ENCODE data around the gene TAF4. TPM values are rescaled to one million over a fixed set of nuclear protein-coding genes. Genes with fewer than 3 reads are reported as not detected.
"Not testable (repeated sequence)": the region's sequence is repeated elsewhere in the genome, so short reads cannot be mapped to it uniquely, and the experiment has no call there.

Gene TAF4
- total RNA-seq, 4 donors from 2014 or later, result 8.0 to 24.9 (median 13.9) TPM

GRCh38 chr20:62056377-62056776 is 9.3 kb downstream of the TAF4 start:
- intact Hi-C loops (cut with DNase I; ENCODE audit: low total_unique reads) (no loop called here), in situ Hi-C loops (cut with MboI; ENCODE audit: low sequenced_read_pairs in 4 of 4) (no loop called here)
- Histone ChIP-seq H3K4me3 (no peak overlapping the region), H3K36me3 (no peaks in the 10 kb centered on the region), H3K27ac (no peak overlapping the region), H3K9me3 (no peaks in the 10 kb centered on the region), H3K4me1 (peaks cover 0 to 9% of the 10 kb centered on the region in 2 donors), H3K27me3 (no peaks in the 10 kb centered on the region)
- TF ChIP-seq CTCF (IDR thresholded peaks at IDR 0.05 in 4 of 5, conservative IDR thresholded peaks at IDR 0.05 in 1 of 5), result no peak
- TF ChIP-seq POLR2A (IDR thresholded peaks at IDR 0.05), result no peak
- no peak for ATAC-seq
- no peak for DNase-seq

DNA sequence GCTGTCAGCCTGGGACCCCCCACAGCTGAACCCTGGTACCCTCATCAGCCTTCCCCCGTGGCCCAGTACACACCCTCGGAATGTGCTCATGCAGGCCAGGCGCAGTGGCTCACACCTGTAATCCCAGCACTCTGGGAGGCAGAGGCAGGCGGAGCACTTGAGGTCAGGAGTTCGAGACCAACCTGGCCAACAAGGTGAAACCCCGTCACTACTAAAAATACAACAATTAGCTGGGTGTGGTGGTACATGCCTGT is 9.9 kb downstream of the TAF4 start:
- DNase-seq; H3K27me3 ChIP-seq; H3K9me3 ChIP-seq; ATAC-seq; H3K36me3 ChIP-seq; intact Hi-C loops (cut with DNase I; ENCODE audit: low total_unique reads); in situ Hi-C loops (cut with MboI; ENCODE audit: low sequenced_read_pairs in 4 of 4); H3K27ac ChIP-seq; H3K4me3 ChIP-seq: not testable (repeated sequence)
- peaks cover 0 to 13% of the 10 kb centered on the region in 2 donors for H3K4me1 ChIP-seq

GRCh38 chr20:62055106-62055861 is 10.4 kb downstream of the TAF4 start:
- DNase-seq (no peak), ATAC-seq (no peak)
- intact Hi-C loops (cut with DNase I; ENCODE audit: low total_unique reads) (no loop called here), in situ Hi-C loops (cut with MboI; ENCODE audit: low sequenced_read_pairs in 4 of 4) (no loop called here)
- no peak overlapping the region for H3K4me3 ChIP-seq
- peaks cover 0 to 18% of the 10 kb centered on the region in 2 donors for H3K4me1 ChIP-seq
- H3K27me3 ChIP-seq, result no peaks in the 10 kb centered on the region
- H3K36me3 ChIP-seq, result no peaks in the 10 kb centered on the region
- H3K9me3 ChIP-seq, result no peaks in the 10 kb centered on the region
- H3K27ac ChIP-seq, result no peak overlapping the region
- TF ChIP-seq POLR2A (IDR thresholded peaks at IDR 0.05) (no peak), CTCF (IDR thresholded peaks at IDR 0.05 in 4 of 5, conservative IDR thresholded peaks at IDR 0.05 in 1 of 5) (no peak)

GRCh38 chr20:62054451-62054953 is 11.2 kb downstream of the TAF4 start:
- Histone ChIP-seq H3K27me3 (no peaks in the 10 kb centered on the region), H3K27ac (no peak overlapping the region), H3K36me3 (no peaks in the 10 kb centered on the region), H3K4me1 (peaks cover 0 to 22% of the 10 kb centered on the region in 2 donors), H3K9me3 (no peaks in the 10 kb centered on the region), H3K4me3 (no peak overlapping the region)
- DNase-seq (no peak), ATAC-seq (no peak)
- TF ChIP-seq POLR2A (IDR thresholded peaks at IDR 0.05), result no peak
- TF ChIP-seq CTCF (IDR thresholded peaks at IDR 0.05 in 4 of 5, conservative IDR thresholded peaks at IDR 0.05 in 1 of 5), result no peak
- in situ Hi-C loops (cut with MboI; ENCODE audit: low sequenced_read_pairs in 4 of 4), result no loop called here
- intact Hi-C loops (cut with DNase I; ENCODE audit: low total_unique reads), result no loop called here

DNA sequence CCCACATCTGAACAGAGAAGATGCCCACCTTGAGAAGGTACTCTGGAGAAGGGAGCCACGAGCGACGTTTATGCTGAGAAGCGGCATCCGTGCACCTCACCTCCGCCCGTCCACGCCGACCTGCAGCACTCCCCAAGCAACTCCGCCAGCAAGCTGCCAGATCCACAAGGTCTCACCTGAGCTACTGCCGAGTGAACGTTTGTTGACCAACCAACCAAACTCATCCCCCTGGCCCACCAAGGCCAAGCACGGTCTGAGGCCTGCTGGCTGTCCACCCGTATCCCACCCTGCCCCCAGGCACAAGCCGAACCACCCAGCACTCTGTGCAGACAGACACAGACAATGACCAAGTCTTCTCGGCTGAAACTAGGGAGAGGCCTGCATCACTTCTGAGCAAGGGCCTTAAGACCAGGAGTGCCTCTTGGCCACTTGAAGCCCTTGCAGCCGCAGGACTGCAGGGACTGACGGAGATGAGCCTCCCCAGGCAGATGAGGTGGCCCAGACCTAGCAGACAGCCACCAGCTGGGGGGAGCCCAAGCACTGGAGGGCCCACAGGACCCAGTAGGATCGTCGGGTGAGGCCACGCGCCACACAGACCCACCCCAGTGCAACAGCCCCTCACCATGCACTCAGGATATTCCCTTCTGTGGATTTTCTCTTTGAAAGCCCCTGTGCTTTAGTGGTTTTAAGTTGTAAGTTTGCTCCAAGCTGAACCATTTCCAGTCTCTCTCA is 12.1 kb downstream of the TAF4 start:
- no peaks in the 10 kb centered on the region for H3K36me3 ChIP-seq

More for the DNA sequence above, 12.1 kb downstream of the TAF4 start:
- DNase-seq, result no peak
- Histone ChIP-seq H3K27ac (no peak overlapping the region), H3K4me3 (no peak overlapping the region), H3K4me1 (peaks cover 0 to 22% of the 10 kb centered on the region in 2 donors), H3K9me3 (no peaks in the 10 kb centered on the region), H3K27me3 (no peaks in the 10 kb centered on the region)
- no peak for TF ChIP-seq POLR2A (IDR thresholded peaks at IDR 0.05)
- no peak for TF ChIP-seq CTCF (IDR thresholded peaks at IDR 0.05 in 4 of 5, conservative IDR thresholded peaks at IDR 0.05 in 1 of 5)
- intact Hi-C loops (cut with DNase I; ENCODE audit: low total_unique reads) (no loop called here), in situ Hi-C loops (cut with MboI; ENCODE audit: low sequenced_read_pairs in 4 of 4) (no loop called here)
- no peak for ATAC-seq

All from gastrocnemius medialis (tissue), 4 donors.